ENCODE data around the gene SEPTIN10. TPM values are rescaled to one million over a fixed set of nuclear protein-coding genes. Genes with fewer than 3 reads are reported as not detected.

The SEPTIN10 gene
- polyA plus RNA-seq, 1 donor from 2014 or later: 7.4 TPM

DNA sequence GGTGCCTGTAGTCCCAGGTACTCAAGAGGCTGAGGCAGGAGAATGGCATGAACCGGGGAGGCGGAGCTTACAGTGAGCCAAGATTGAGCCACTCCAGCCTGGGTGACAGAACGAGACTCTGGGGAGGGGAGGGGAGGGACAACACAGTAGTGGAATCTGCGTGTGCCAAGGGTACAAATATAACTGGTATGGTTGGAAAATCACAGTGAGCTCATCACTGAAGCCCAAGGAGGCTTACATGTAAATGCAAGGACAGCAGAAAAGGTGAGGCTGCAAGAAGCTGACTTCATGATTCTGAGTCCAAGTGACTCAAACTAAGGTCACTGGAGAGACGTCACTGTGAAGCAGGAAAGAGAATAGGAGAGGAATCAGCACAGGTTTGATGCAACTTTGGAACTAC, 9.2 kb downstream of the SEPTIN10 start:
- no peaks in the 10 kb centered on the region for H3K36me3 ChIP-seq (ENCODE audit: insufficient read depth, low read length)
- H3K9ac ChIP-seq (ENCODE audit: low read length): no peak overlapping the region
- H3K9me3 ChIP-seq (ENCODE audit: low read length): no peaks in the 10 kb centered on the region
- H3K27me3 ChIP-seq (ENCODE audit: insufficient read depth, low read depth, low read length): no peaks in the 10 kb centered on the region
- peaks cover 56% of the 10 kb centered on the region for H3K79me2 ChIP-seq (replicated peaks; ENCODE audit: insufficient read depth, low read length)
- H3K4me3 ChIP-seq (ENCODE audit: low read length): no peak overlapping the region
- H4K20me1 ChIP-seq (ENCODE audit: insufficient read depth): no peaks in the 10 kb centered on the region
- no peaks in the 10 kb centered on the region for H3F3A ChIP-seq (ENCODE audit: insufficient read depth, low read length, poor library complexity, severe bottlenecking)
- no peak overlapping the region for H3K4me2 ChIP-seq (ENCODE audit: low read length)
- TF ChIP-seq POLR2AphosphoS5 (IDR thresholded peaks at IDR 0.05) (no peak), MXI1 (conservative IDR thresholded peaks at IDR 0.05; ENCODE audit: poor library complexity, severe bottlenecking) (no peak), RAD21 (conservative IDR thresholded peaks at IDR 0.05) (no peak), SMC3 (conservative IDR thresholded peaks at IDR 0.05; ENCODE audit: poor library complexity) (no peak), EZH2 (IDR thresholded peaks at IDR 0.05; ENCODE audit: borderline replicate concordance, insufficient read depth, low read length, poor library complexity, severe bottlenecking) (no peak), EP300 (conservative IDR thresholded peaks at IDR 0.05; ENCODE audit: poor library complexity, severe bottlenecking) (no peak), TAF1 (IDR thresholded peaks at IDR 0.05; ENCODE audit: low read depth) (no peak)
- TF ChIP-seq, protein P1, sequence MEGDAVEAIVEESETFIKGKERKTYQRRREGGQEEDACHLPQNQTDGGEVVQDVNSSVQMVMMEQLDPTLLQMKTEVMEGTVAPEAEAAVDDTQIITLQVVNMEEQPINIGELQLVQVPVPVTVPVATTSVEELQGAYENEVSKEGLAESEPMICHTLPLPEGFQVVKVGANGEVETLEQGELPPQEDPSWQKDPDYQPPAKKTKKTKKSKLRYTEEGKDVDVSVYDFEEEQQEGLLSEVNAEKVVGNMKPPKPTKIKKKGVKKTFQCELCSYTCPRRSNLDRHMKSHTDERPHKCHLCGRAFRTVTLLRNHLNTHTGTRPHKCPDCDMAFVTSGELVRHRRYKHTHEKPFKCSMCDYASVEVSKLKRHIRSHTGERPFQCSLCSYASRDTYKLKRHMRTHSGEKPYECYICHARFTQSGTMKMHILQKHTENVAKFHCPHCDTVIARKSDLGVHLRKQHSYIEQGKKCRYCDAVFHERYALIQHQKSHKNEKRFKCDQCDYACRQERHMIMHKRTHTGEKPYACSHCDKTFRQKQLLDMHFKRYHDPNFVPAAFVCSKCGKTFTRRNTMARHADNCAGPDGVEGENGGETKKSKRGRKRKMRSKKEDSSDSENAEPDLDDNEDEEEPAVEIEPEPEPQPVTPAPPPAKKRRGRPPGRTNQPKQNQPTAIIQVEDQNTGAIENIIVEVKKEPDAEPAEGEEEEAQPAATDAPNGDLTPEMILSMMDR (IDR thresholded peaks at IDR 0.05; ENCODE audit: poor library complexity, severe bottlenecking): no peak
- TF ChIP-seq, protein P2, sequence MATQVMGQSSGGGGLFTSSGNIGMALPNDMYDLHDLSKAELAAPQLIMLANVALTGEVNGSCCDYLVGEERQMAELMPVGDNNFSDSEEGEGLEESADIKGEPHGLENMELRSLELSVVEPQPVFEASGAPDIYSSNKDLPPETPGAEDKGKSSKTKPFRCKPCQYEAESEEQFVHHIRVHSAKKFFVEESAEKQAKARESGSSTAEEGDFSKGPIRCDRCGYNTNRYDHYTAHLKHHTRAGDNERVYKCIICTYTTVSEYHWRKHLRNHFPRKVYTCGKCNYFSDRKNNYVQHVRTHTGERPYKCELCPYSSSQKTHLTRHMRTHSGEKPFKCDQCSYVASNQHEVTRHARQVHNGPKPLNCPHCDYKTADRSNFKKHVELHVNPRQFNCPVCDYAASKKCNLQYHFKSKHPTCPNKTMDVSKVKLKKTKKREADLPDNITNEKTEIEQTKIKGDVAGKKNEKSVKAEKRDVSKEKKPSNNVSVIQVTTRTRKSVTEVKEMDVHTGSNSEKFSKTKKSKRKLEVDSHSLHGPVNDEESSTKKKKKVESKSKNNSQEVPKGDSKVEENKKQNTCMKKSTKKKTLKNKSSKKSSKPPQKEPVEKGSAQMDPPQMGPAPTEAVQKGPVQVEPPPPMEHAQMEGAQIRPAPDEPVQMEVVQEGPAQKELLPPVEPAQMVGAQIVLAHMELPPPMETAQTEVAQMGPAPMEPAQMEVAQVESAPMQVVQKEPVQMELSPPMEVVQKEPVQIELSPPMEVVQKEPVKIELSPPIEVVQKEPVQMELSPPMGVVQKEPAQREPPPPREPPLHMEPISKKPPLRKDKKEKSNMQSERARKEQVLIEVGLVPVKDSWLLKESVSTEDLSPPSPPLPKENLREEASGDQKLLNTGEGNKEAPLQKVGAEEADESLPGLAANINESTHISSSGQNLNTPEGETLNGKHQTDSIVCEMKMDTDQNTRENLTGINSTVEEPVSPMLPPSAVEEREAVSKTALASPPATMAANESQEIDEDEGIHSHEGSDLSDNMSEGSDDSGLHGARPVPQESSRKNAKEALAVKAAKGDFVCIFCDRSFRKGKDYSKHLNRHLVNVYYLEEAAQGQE (IDR thresholded peaks at IDR 0.05; ENCODE audit: borderline replicate concordance): no peak
- H3K9me2 ChIP-seq (ENCODE audit: insufficient read depth, low read length): no peaks in the 10 kb centered on the region
- H2AFZ ChIP-seq (ENCODE audit: low read depth, low read length): no peak overlapping the region
- no peak overlapping the region for H3K27ac ChIP-seq (ENCODE audit: low read length)

DNA sequence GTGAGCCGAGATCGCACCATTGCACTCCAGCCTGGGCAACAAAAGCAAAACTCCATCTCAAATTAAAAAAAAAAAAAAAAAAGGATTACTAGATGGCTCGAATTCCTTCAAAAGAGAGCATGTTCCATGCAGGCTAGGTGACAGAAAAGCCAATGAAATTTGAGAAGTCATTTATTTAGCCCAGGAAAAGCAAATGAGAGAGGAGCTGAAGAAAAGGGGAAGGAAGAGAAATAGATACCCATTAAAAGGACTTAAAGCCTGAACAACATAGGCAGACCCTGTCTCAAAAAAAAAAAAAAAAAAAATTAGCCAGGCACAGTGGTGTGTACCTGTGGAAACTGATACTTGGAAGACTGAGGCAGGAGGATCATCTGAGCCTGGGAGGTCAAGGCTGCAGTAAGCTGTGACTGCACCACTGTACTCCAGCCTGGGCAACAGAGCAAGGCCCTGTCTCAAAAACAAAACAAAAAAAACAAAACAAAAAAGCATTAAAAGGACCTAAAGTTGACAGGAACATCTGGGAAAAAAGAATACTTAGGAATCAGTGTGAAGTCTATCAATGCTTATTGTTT, 11.1 kb downstream of the SEPTIN10 start:
- no peaks in the 10 kb centered on the region for H3K27me3 ChIP-seq (ENCODE audit: insufficient read depth, low read depth, low read length)
- no peak for TF ChIP-seq POLR2AphosphoS5 (IDR thresholded peaks at IDR 0.05)
- TF ChIP-seq, protein P1 (IDR thresholded peaks at IDR 0.05; ENCODE audit: poor library complexity, severe bottlenecking): no peak
- no peak for TF ChIP-seq SMC3 (conservative IDR thresholded peaks at IDR 0.05; ENCODE audit: poor library complexity)
- TF ChIP-seq, protein P2 (IDR thresholded peaks at IDR 0.05; ENCODE audit: borderline replicate concordance): no peak
- no peak for TF ChIP-seq EP300 (conservative IDR thresholded peaks at IDR 0.05; ENCODE audit: poor library complexity, severe bottlenecking)
- TF ChIP-seq MXI1 (conservative IDR thresholded peaks at IDR 0.05; ENCODE audit: poor library complexity, severe bottlenecking): no peak
- no peak for TF ChIP-seq TAF1 (IDR thresholded peaks at IDR 0.05; ENCODE audit: low read depth)
- no peak for TF ChIP-seq EZH2 (IDR thresholded peaks at IDR 0.05; ENCODE audit: borderline replicate concordance, insufficient read depth, low read length, poor library complexity, severe bottlenecking)
- no peak for TF ChIP-seq RAD21 (conservative IDR thresholded peaks at IDR 0.05)
- no peaks in the 10 kb centered on the region for H3K36me3 ChIP-seq (ENCODE audit: insufficient read depth, low read length)
- H3K9me3 ChIP-seq (ENCODE audit: low read length): no peaks in the 10 kb centered on the region
- no peaks in the 10 kb centered on the region for H3K9me2 ChIP-seq (ENCODE audit: insufficient read depth, low read length)
- no peak overlapping the region for H2AFZ ChIP-seq (ENCODE audit: low read depth, low read length)
- no peak overlapping the region for H3K4me2 ChIP-seq (ENCODE audit: low read length)
- no peaks in the 10 kb centered on the region for H3F3A ChIP-seq (ENCODE audit: insufficient read depth, low read length, poor library complexity, severe bottlenecking)
- no peak overlapping the region for H3K4me3 ChIP-seq (ENCODE audit: low read length)
- H3K27ac ChIP-seq (ENCODE audit: low read length): no peak overlapping the region
- no peak overlapping the region for H3K9ac ChIP-seq (ENCODE audit: low read length)
- H4K20me1 ChIP-seq (ENCODE audit: insufficient read depth): no peaks in the 10 kb centered on the region
- peaks cover 43% of the 10 kb centered on the region for H3K79me2 ChIP-seq (replicated peaks; ENCODE audit: insufficient read depth, low read length)
